ENCODE data around the gene CTF1.

DNA sequence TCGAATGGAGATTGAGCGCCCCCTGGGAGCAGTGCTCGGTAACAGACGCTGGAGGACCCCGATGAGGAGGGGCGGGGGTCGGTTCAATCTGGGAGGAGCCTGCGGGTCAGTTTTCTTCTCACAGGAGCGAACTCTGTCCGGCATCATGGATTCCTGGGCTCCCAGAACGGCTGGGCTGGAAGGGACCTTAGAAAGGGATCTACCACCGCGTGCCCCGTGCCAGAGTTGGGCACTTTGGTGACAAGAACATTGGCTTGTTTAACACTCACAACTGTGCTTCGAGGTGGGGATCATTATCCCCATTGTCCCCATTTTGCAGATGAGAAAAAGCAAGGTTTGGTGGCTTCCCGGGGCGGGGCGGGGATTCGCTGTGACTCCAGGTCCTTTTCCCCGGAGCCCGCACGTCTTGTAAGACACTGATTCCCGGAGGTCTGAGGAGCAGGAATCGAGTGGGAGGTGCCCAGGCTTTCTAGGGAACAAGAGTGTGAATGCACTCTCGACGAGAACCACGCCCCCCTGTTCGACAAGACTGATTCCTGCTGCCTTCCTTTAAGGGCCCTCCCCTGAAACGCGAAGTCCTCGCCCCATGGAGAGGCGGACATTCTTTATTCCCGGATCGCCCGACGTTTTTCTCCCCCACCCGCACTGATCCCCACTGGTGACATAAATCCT is 25.5 kb downstream of the CTF1 start:
- TF ChIP-seq, protein P1, sequence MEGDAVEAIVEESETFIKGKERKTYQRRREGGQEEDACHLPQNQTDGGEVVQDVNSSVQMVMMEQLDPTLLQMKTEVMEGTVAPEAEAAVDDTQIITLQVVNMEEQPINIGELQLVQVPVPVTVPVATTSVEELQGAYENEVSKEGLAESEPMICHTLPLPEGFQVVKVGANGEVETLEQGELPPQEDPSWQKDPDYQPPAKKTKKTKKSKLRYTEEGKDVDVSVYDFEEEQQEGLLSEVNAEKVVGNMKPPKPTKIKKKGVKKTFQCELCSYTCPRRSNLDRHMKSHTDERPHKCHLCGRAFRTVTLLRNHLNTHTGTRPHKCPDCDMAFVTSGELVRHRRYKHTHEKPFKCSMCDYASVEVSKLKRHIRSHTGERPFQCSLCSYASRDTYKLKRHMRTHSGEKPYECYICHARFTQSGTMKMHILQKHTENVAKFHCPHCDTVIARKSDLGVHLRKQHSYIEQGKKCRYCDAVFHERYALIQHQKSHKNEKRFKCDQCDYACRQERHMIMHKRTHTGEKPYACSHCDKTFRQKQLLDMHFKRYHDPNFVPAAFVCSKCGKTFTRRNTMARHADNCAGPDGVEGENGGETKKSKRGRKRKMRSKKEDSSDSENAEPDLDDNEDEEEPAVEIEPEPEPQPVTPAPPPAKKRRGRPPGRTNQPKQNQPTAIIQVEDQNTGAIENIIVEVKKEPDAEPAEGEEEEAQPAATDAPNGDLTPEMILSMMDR (IDR thresholded peaks at IDR 0.05): peak in 3 of 4 experiments; percentile 91 to 94 (median 93)
- TF ChIP-seq POLR2AphosphoS5 (IDR thresholded peaks at IDR 0.05): no peak
